SU-DHL-6 (cell line): ENCODE results near the gene SH3GLB1.

Experiments
- H2AFZ ChIP-seq: fragments of 200-600 bp; sonication (generic); 2 replicates; pipeline ENCODE4 v1.6.1; 2014; ENCODE audit warnings: low read depth, mild to moderate bottlenecking, moderate library complexity, mixed read lengths, antibody characterized with exemption, low read length; ENCODE audit not compliant: severe bottlenecking
- H3F3A ChIP-seq: fragments of 200-600 bp; shearing (Covaris generic); 2 replicates; pipeline ENCODE4 v1.6.0; 2016; ENCODE audit warnings: antibody characterized with exemption, mild to moderate bottlenecking; ENCODE audit not compliant: insufficient read depth
- H3K27ac ChIP-seq: fragments of 200-600 bp; sonication (generic); 2 replicates; pipeline ENCODE4 v1.5.1; 2016; ENCODE audit warnings: low read depth, mild to moderate bottlenecking, low read length, moderate library complexity, mixed read lengths
- H3K27me3 ChIP-seq: fragments of 200-600 bp; sonication (generic), shearing (Covaris generic); 2 replicates; pipeline ENCODE4 v1.6.0; 2014; ENCODE audit warnings: mild to moderate bottlenecking, low read length
- H3K36me3 ChIP-seq: fragments of 200-600 bp; sonication (generic); 2 replicates; pipeline ENCODE4 v1.6.1; 2014; ENCODE audit warnings: mild to moderate bottlenecking, low read length, mixed read lengths
- H3K4me2 ChIP-seq: fragments of 300-600, 200-600 bp; shearing (Covaris generic), sonication (generic); 2 replicates; pipeline ENCODE4 v1.6.0; 2014; ENCODE audit warnings: low read length, low read depth, mild to moderate bottlenecking; ENCODE audit not compliant: poor library complexity, severe bottlenecking
- H3K4me3 ChIP-seq: fragments of 200-600 bp; sonication (generic); 2 replicates; pipeline ENCODE4 v1.5.1; 2014; ENCODE audit warnings: antibody characterized with exemption, low read length, mild to moderate bottlenecking, mixed read lengths; ENCODE audit not compliant: insufficient read depth, poor library complexity, severe bottlenecking
- H3K79me2 ChIP-seq: fragments of 200-600 bp; sonication (generic); 2 replicates; pipeline ENCODE4 v1.6.1; 2014; ENCODE audit warnings: mild to moderate bottlenecking, low read length, moderate library complexity; ENCODE audit not compliant: insufficient read depth
- H3K9ac ChIP-seq: fragments of 200-600 bp; sonication (generic); 2 replicates; pipeline ENCODE4 v1.7.0; 2014; ENCODE audit warnings: mild to moderate bottlenecking, low read length
- H3K9me2 ChIP-seq: fragments of 200-600 bp; sonication (generic); replicated peaks from 2 replicates; pipeline ENCODE4 v1.6.1; 2014; ENCODE audit warnings: low read length; ENCODE audit not compliant: insufficient read depth
- H3K9me3 ChIP-seq: fragments of 200-600 bp; sonication (generic); 2 replicates; pipeline ENCODE4 v1.6.1; 2014; ENCODE audit warnings: low read length, mixed read lengths; ENCODE audit not compliant: insufficient read depth
- H4K20me1 ChIP-seq: fragments of 200-600 bp; sonication (generic); 2 replicates; pipeline ENCODE4 v1.6.1; 2014; ENCODE audit warnings: low read depth, mild to moderate bottlenecking, antibody characterized with exemption, low read length, moderate library complexity, mixed read lengths
- EZH2phosphoT487 ChIP-seq: fragments of 200-600 bp; sonication (generic), shearing (Covaris generic); conservative IDR thresholded peaks from 2 replicates; pipeline ENCODE4 v1.6.1; 2018; ENCODE audit warnings: mild to moderate bottlenecking, antibody characterized with exemption, low read length, moderate library complexity, mixed read lengths
- TF ChIP-seq, protein P1 (sequence below): fragments of 200-600 bp; sonication (generic); IDR thresholded peaks from one replicate; pipeline ENCODE4 v1.5.1; 2017; ENCODE audit warnings: antibody characterized with exemption, mild to moderate bottlenecking, low read length, moderate library complexity; ENCODE audit not compliant: insufficient read depth, poor library complexity, severe bottlenecking

SH3GLB1 gene

DNA sequence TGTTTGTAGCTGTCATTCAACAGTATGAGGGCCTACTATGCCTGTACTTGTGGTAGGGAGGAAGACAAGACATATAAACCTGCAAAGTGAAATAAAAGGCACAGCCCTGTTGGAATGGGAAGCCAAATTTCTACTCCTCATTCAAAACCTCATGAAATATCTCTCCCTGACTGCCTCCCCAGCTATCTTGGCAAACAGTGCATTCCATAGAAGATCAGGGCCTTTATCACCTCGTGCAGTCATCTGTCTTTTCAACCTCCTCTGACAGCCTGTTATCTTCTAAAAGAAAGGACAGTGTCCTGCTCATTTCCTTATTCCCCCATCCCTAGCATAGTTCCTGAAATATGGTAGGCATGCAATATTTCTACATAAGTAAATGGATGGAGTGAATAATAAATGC lies 71.0 kb downstream of the SH3GLB1 start:
- H3K27me3 ChIP-seq, result no peaks in the 10 kb centered on the region
- no peak overlapping the region for H3K4me3 ChIP-seq
- no peaks in the 10 kb centered on the region for H3K9me3 ChIP-seq
- H3F3A ChIP-seq, result no peaks in the 10 kb centered on the region
- H4K20me1 ChIP-seq, result no peaks in the 10 kb centered on the region
- no peak overlapping the region for H3K9ac ChIP-seq
- H2AFZ ChIP-seq, result no peak overlapping the region
- no peak overlapping the region for H3K27ac ChIP-seq
- H3K79me2 ChIP-seq, result no peaks in the 10 kb centered on the region
- H3K9me2 ChIP-seq, result no peaks in the 10 kb centered on the region
- H3K36me3 ChIP-seq, result no peaks in the 10 kb centered on the region
- no peak overlapping the region for H3K4me2 ChIP-seq
- TF ChIP-seq EZH2phosphoT487, result no peak
- TF ChIP-seq, protein P1, sequence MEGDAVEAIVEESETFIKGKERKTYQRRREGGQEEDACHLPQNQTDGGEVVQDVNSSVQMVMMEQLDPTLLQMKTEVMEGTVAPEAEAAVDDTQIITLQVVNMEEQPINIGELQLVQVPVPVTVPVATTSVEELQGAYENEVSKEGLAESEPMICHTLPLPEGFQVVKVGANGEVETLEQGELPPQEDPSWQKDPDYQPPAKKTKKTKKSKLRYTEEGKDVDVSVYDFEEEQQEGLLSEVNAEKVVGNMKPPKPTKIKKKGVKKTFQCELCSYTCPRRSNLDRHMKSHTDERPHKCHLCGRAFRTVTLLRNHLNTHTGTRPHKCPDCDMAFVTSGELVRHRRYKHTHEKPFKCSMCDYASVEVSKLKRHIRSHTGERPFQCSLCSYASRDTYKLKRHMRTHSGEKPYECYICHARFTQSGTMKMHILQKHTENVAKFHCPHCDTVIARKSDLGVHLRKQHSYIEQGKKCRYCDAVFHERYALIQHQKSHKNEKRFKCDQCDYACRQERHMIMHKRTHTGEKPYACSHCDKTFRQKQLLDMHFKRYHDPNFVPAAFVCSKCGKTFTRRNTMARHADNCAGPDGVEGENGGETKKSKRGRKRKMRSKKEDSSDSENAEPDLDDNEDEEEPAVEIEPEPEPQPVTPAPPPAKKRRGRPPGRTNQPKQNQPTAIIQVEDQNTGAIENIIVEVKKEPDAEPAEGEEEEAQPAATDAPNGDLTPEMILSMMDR, result no peak

DNA sequence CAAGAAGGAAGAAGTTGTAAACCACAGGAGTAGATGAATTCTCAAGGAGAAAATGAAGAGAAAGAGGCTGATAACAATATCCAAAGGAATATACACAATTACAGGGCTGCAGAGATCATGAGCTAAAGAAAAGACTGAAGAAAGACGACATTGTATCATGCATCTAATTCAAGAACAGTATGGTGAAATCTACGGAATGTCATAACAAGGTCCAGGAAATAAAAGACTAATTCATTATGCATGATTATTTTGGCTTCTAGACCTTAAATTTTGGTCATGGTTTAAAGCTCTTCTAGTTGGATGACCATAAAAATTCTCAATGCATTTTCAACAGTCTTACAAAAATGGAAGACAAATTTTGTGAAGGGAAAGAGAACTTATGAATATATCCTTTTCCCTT lies 71.7 kb downstream of the SH3GLB1 start:
- H3K4me2 ChIP-seq, result no peak overlapping the region
- H3K36me3 ChIP-seq, result no peaks in the 10 kb centered on the region
- H3K27me3 ChIP-seq, result no peaks in the 10 kb centered on the region
- H3K9me3 ChIP-seq, result no peaks in the 10 kb centered on the region
- no peak overlapping the region for H2AFZ ChIP-seq
- H3F3A ChIP-seq, result no peaks in the 10 kb centered on the region
- no peaks in the 10 kb centered on the region for H3K9me2 ChIP-seq
- H3K9ac ChIP-seq, result no peak overlapping the region
- no peaks in the 10 kb centered on the region for H3K79me2 ChIP-seq
- TF ChIP-seq, protein P1, result no peak
- TF ChIP-seq EZH2phosphoT487, result no peak
- no peak overlapping the region for H3K27ac ChIP-seq
- no peaks in the 10 kb centered on the region for H4K20me1 ChIP-seq
- no peak overlapping the region for H3K4me3 ChIP-seq

DNA sequence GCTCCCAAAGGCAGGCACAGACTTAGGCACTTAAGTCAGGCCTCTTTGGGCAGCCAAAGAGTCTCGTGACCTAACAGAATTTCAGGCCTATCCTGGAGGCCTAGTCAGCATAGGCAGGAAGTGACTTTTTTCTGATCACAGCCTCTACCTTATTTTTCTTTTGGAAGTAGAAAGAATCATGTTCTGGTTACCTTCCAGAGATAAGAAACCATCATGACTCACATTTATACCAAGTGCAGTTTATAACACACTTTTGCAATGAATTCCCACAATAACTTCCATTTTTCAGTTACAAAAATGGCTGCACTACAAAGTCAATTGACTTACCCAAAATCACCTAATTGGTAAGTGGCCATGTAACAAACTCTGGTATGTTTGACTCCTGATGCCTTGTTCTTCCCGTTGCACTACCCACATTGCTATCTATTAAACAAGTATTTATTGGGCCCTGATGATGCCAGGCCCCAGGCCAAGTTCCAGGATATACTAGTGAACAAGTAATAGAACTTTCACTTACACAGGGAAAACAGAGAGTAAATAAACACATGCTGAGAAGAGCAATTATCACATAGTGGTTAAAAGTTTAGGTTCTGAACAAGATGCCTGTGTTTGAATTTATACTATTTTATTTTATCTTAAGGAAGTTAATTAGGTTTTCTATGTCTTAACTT lies 74.3 kb downstream of the SH3GLB1 start:
- Histone ChIP-seq H3K9me3 (no peaks in the 10 kb centered on the region), H3K4me2 (no peak overlapping the region), H3K36me3 (no peaks in the 10 kb centered on the region), H3F3A (no peaks in the 10 kb centered on the region), H3K27ac (no peak overlapping the region), H3K4me3 (no peak overlapping the region), H3K27me3 (no peaks in the 10 kb centered on the region), H4K20me1 (no peaks in the 10 kb centered on the region), H2AFZ (no peak overlapping the region), H3K9me2 (no peaks in the 10 kb centered on the region), H3K9ac (no peak overlapping the region), H3K79me2 (no peaks in the 10 kb centered on the region)
- TF ChIP-seq, protein P1, result no peak
- no peak for TF ChIP-seq EZH2phosphoT487
